ENCODE measurements around the gene SLC25A33.

The SLC25A33 gene

DNA sequence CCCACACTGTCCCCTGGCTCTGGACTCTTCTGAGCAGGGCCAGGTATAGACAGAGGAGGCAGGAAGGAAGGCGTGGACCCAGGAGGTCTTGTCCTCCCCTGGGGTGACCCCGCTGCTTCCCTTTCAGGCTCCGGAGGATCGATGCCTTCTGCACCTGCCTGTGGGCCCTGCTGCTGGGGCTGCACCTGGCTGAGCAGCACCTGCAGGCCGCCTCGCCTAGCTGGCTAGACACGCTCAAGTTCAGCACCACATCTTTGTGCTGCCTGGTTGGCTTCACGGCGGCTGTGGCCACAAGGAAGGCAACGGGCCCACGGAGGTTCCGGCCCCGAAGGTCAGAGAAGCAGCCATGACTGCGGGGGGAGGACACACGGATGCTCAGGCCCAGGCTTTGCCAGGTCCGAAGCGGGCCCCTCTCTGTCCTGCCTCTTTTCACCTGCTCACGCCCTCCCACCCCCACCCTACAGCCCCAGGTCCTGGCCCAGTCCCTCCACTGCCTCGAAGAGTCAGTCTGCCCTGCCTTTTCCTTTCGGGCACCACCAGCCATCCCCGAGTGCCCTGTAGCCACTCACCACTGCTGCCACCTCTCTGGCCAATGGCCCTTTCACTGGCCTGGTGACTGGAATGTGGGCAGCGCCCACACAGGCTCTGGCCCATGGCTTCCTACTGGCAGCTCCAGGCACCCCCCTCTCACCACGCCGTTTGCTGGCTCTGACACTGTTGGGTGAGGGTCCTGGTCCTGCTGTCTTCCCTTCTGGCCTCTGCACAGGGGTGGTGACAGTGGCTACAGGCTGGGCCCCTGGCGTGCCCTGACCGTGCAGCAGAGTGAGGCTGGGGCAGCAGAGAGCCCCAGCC lies 62.9 kb downstream of the SLC25A33 start:
- DNase-seq (ENCODE audit: low spot score), result no peak

DNA sequence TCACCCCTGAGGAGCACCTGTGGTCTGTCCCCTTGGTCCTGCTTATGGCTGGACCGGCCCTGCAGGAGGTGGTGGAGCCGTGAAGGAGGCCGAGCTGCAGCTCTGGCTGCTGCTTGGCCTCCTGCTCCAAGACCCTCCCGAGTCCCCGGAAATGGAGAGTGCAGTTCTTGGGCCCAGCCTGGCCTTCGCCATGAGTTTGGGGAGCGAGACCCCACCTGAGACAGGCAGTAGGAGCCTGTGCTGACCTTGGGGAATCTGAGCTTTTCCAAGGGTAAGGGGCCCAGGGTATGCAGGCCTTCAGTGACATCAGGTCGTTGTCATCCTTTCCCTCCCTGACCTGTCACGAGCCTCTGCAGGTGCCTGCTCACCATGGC lies 63.5 kb downstream of the SLC25A33 start:
- DNase-seq (ENCODE audit: low spot score), result no peak

DNA sequence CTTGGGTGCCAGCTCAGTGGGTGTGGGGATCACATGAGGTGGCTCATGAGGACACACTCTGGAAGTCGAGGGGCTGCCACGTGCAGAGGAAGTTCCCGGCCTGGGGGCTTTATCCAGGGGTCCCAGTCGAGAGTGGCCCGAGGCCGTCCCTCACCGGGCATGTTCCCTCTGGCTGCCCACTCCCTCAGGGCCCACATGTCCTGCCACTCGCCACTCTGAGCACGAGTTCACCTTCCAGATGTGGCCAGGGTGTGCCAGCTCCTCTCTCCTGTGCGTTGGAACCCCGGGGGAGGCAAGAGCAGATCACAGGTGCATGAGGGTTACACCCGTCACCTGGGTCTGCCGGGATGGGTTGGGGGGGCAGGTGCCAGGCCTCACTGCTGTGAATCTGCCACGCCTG lies 64.0 kb downstream of the SLC25A33 start:
- no peak for DNase-seq (ENCODE audit: low spot score)

DNA sequence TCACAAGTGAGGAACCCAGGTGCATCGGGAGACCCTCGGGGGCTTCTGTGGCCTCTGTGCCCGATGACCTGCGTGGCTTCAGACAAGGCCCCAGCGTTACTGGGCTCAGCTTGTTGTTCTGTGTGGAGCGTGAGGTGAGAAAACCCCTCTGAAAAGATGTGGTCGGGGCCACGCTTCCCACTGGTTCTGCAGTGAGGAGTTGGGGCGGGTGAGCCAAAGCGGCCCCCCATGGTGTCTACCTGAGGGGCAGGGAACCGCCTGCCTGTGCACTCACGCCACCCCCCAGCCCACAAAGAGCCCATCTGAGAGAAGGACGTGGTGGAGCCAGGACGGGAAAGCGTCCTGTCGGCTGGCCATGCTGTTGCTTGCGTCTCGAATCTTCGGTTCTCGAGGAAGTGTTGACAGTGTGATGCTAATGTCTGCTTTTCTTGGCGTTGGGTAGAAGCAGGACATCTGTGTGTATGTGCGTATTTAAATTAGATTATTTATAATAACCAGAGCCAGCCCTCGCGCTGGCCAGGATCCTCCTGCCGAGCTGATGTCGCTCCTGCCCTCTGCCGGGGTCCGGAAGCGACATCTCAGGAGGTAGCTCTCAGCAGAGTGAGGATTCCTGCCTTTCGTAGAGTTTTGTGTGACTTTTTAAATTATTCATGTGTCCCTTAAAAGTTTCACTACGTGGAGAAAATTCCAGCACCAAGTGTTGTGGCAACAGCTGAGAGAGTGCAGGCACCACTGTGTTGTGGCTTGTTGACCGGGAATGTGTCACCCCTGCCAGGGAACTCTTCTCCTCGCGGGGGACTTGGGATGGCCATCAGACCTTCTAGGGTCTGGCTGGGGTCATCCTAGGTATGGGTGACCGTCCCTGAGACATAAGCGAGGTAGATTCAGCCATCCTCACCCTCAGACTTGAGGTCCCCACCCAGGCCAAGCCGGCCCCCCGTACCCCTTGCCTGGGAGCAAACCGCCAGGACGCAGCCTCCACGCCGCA lies 64.8 kb downstream of the SLC25A33 start:
- DNase-seq (ENCODE audit: low spot score), result no peak

DNA sequence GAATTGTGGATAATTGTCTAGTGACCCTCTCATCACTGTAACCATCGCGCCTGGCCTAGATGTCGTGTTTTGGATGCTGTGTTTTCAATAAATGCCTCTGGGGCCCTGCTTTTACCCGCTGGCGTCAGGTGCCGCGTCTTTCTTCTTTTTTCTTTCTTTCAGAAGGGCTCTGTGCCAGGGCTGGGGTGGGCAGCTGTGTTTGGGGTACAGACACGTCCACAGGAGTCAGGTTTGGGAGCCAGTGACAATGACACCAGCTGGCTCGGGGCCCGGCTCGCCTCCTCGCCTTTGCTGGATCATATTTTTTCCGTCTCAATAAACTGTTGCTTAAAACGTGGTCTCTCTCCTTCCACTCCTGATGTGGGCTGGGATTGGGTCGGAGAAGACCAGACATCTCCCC lies 65.6 kb downstream of the SLC25A33 start:
- no peak for DNase-seq (ENCODE audit: low spot score)

DNA sequence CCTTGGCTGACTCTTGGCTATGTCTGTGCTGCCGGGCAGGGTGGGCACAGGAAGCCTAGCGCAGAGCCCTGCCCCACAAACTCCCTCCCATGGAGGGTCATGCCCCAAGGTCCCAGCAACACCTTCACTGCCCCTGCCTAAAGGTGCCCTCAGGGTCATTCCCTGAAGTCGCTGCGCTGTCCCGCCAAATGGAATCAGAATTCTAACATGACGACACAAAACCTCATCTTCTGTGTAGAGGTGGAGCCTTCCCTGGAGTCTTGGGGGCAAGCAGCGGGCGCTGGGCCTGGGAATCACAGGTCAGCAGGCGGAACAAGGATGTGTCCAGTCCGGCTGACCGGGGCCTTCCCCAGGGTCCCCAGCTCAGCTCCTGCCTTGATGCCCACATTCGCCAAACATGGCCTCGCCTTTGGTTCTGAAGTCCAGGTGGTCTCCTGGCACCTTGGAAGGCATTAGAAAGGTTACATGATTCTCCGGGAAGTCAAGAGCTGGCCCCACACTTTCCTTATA lies 66.7 kb downstream of the SLC25A33 start:
- DNase-seq (ENCODE audit: low spot score), result no peak

DNA sequence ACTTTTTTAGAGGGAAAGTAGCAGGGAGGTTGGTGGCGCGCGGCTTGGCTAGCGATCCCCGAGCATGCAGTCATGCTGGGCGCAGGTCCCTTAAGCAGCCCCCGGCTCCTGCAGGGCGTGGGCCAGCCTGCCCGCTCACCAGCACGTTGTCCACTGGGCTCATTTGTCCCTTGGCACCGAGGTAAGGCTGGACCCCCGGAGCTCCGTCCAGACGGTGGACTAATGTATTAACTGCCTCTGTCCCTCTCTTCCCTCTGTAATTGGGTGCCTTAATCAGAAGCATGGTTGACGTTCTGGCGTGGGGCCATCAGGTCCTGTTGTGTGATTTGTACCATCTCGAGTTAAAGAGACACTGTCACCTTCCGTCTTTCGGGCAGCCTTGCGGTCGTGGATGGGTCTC lies 67.2 kb downstream of the SLC25A33 start:
- DNase-seq (ENCODE audit: low spot score), result no peak

DNA sequence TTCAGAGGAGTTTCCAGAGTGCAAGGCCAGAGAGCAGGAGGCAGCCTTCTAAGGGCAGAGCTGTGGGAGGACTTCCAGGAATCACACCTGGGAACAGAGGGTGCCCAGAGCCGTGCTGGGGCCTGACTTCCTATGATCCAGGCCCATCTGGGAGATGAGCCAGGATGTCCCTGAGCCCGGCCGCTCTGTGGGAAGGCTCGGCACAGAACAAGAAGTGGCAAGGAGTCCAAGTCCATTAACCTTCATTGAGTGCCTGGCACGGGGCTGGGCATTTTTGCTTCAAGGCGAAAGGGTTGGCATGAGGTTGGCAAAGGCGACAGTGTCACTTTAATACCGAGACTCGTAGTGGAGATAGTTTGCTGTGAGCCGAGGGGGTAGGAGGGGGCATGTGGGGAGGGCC lies 67.7 kb downstream of the SLC25A33 start:
- DNase-seq (ENCODE audit: low spot score), result no peak

DNA sequence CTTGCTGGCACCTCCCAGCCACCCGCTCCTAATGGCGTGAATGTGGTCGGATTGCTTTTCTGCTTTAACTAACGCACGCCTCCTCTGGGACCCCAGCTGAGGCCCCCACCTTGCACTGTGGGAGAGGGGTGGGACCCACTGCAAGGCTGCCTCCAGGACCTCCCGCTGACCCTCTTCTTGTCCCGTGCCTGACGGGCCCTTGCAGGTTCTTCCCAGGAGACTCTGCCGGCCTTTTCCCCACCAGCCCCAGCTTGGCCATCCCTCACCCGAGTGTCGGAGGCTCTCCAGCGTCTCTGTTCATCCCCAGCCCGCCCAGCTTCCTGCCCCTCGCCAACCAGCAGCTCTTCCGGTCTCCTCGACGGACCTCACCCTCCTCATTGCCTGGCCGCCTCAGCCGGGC lies 68.1 kb downstream of the SLC25A33 start:
- DNase-seq (ENCODE audit: low spot score), result no peak

DNA sequence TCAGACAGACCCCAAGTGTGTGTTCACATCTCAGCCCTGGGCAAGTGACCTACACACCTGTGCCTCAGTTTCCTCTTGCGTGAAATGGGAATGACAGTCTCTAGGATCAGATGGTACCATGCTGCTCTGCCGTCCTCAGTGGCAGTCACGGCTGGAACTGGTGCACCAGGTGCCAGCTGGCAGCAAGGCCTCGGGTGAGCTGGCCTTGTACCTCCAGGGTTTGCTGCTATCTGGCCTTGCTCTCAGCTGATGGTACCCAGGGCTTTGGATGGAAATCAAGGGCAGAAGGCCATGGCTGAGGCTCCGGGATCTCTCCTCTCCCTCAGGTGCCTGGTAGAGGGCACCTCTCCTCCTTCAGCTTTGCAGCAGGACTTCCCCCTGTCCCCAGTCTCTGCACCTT lies 70.7 kb downstream of the SLC25A33 start:
- DNase-seq (ENCODE audit: low spot score), result no peak

DNA sequence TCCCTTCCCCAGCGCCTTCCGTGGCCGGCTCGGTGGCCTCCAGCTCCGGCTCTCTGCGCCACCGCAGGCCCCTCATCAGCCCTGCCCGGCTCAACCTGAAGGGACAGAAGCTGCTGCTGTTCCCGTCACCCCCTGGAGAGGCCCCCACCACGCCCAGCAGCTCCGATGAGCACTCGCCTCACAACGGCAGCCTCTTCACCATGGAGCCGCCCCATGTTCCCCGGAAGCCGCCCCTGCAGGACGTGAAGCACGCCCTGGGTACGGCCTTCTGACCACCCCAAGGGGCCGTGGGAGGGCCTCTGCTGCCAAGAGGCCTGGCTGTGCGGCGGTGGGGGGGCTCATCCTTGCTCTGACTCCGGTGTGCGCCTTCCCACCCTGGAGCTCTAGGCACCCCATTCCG lies 71.3 kb downstream of the SLC25A33 start:
- DNase-seq (ENCODE audit: low spot score), result no peak

DNA sequence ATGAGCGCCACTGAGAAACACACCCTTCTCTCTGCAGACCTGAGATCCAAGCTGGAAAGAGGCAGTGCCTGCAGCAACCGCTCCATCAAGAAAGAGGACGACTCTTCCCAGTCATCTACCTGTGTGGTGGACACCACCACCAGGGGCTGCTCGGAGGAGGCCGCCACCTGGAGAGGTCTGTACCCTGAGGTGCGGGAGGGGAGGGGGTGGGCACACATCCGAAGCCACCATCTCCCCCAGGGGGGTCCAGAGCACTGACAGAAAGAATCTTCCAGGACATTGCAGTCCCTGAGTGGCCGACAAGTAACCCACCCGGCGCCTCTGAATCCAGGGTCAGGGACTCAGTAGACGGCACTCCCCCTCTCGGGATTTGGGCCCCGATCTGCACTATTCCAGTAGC lies 72.5 kb downstream of the SLC25A33 start:
- no peak for DNase-seq (ENCODE audit: low spot score)

DNA sequence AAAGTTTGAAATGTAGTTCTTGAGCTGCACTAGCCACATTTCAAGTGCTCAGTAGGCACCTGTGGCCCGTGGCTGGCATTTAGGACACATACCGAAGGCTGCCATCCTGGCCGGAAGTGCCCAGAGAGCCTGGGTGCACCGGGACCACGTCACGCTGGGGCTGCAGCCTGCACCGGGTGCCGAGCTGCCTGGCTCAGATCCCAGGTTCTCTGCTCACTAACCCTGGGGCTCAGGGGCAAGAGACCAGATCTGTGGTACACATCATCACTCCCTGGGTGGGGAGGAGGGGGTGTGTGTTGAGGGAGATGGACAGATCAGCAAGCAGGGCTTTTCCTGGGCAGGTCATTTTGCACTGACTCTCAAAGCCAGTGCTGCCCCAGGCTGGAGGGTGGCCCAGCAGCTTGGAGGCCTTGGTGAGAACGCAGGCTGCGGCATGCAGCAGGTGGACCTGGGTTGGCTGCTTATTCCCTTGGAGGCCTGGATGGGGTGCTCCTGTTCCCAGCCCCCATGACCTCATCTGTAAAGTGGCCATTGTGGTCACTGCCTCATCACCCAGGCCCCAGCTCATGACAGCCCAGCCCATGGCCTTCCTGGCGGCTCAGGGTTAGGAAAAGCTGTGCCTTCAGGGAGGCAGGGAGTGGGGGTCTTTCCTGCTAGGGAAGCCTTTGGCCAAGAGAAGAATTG lies 73.0 kb downstream of the SLC25A33 start:
- no peak for DNase-seq (ENCODE audit: low spot score)

DNA sequence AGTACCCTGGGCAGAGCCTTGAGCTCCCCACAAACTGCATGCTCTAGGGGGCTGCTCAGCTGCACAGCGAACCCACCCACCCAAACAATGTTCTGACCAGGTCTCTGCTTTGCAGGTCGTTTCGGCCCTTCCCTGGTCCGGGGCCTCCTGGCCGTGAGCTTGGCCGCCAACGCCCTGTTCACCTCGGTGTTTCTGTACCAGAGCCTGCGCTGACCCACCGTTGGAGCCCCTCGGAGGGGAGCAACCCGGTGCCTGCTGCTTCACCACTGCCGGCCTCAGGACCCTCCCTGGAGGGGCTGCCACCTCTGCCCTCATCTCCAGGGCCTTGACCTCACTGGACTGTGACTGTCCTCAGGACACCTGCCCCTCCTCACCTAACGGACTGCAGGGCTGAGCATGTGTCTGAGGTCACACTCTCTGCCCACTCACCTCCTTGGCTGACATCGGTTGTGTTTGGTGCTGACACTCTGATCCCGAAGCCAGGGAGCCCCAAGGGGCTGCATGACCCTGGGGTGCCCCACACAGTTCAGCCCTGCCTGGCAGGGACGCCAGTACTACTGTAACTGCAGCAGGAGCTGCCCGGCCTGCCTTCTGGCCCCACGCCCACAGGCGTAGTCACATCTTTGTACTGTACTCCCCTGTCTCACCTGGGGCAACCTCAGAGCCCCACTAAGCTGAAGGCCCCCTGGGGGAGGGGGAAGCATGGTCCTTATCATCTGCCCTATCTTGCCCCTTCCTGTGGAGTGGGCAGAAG lies 73.8 kb downstream of the SLC25A33 start:
- no peak for DNase-seq (ENCODE audit: low spot score)

DNA sequence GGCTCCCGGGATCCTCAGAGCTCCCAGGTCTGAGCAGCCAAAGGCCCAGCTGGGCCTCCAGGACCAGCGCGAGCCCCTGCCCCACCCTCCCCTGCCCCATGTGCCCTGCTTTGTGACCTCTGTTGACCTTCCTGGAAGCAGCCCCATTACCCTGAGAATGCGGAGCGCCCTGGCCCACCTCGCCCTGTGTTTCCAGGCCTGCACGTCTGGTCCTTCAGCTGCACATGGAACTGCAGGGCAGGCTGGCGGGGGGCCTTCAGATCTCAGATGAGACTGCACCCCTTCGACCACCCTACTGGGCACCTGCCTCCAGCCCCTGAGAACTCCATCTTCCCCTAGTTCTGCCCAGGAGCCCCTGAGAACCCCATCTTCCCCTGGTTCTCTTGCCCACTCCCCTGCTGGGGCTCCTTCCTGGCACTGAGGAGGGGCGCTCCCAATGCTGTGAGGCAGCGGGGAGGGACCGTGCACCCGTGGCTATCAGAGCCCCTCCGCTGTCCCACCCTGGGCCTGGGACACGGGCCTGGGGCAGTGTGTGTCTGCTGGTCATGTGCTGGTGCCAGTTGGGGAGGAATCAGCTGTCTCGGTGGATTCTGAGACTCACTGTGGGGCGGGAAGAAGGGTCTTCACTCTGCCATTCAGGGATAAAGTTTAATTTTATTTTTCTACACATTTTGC lies 74.5 kb downstream of the SLC25A33 start:
- no peak for DNase-seq (ENCODE audit: low spot score)

DNA sequence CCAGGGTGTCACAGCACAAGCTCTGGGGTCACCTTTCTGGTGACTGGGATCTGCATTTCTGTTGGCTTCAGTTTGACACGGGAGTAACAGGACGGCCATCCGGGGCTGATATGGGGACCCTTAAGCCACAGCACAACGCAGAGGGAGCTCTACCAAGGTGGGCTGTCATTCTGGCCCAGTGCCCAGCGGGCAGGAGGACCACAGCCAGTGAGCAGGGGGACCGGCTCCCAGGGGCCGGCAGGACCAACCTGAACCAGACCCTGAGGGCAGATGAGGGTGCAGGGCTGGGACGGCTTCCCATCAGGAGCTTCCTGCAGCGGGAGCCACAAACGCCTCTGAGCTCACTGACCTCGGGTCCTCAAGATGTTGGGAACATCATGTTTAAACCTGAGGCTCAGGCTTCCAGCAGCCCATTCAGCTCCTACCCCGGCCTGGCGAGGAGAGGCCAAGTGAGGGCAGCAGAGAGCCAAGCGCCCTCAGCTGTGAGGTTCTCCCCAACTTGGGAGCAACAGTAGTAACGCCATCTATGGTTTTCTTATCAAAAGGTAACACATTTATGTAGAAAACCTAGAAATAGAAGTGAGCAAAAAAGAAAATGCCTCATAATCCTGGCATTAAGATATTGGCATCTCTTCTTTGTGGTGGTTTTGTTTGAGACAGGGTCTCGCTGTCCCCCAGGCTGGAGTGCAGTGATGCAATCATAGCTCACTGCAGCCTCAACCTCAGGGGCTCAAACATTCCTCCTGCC lies 76.2 kb downstream of the SLC25A33 start:
- DNase-seq (ENCODE audit: low spot score), result peak; percentile 10

DNA sequence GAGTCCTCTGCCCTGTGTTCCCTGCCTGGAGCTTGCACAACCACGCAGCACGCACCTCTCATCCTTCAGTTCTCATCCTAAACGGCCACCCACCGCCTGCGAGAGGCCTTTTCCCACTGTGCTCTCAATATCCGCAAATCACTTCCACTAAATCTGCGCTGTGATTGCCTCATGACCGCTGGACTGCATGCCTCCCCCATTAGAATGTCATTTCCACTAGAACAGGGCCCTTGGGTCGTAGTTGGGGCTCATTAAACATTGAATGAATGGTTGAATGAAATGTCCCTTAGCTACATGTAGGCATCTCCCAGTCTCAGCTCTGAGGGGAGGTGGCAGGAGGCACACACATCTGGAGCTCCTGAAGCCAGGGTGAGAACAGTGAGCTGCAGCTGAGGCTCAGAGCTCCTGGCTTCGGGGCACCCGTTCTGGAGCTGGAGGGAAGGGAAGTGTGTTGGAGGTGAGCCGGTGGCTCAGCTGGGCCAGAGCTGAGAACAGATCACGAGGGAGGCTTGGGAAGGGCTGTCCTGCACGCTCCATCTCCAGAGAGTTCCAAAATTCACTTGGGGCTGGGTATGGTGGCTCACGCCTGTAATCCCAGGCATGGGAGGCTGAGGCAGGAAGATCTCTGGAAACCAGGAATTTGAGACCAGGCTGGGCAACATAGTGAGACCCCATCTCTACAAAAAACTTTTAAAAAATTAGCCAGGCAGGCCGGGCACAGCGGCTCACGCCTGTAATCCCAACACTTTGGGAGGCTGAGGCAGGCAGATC lies 79.8 kb downstream of the SLC25A33 start:
- DNase-seq (ENCODE audit: low spot score), result no peak

DNA sequence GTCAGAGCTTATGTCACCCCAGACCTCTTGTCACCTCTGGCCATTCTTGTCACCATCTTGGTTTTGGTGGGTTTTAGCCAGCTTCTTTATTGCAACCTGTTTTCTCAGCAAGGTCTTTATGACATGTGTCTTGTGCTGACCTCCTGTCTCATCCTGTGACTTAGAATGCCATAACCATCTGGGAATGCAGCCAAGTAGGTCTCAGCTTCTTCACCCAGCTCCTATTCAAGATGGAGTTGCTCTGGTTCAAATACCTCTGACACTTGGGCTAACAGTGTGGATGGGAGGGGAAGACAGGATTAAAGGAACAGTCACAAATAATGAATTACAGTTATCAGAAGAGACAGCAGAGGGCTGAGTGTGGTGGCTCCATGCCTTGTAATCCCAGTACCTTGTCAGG lies 81.8 kb downstream of the SLC25A33 start:
- no peak for DNase-seq (ENCODE audit: low spot score)

DNA sequence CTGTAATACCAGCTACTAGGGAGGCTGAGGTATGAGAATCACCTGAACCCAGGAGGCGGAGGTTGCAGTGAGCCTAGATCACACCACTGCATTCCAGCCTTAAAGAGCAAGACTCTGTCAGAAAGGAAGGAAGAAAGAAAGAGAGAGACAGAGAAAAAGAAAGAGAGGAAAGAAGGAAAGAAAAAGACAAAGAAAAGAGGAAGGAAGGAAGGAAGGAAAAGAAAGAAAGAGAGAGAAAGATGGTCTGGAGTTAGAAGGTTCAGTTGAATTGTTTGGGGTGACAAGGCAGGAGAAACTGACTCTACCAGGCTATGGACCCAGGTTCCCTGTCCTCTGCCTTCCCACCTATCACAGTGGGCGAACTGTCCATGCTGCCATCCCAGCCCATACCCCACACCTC lies 84.8 kb downstream of the SLC25A33 start:
- no peak for DNase-seq (ENCODE audit: low spot score)

Data from hematopoietic multipotent progenitor cell treated with erythropoietin and hydrocortisone succinate and interleukin-3 and kit ligand, for 17 days (in vitro differentiated cells).